Stomach (tissue), 9 donors: ENCODE data around the gene PDIA4. TPM values are rescaled to one million over a fixed set of nuclear protein-coding genes. Genes with fewer than 3 reads are reported as not detected.

Source experiments
- DNase-seq, 2 donors: peaks; one replicate each; pipeline versions ENCODE4 v3.0.0 to v3.0.0-alpha.2; 2013 to 2019
- H3K27ac ChIP-seq, 5 donors: fragments of 200-600 bp in 4 of 5; sonication (generic) in 4 of 5; one replicate each; pipeline ENCODE4 v1.5.1; 2013 to 2019; ENCODE audit warnings: mild to moderate bottlenecking in 1 of 5, moderate library complexity in 1 of 5
- H3K27me3 ChIP-seq, 3 donors: fragments of 200-600 bp; sonication (generic); one replicate each; pipeline ENCODE4 v1.5.1; 2017 to 2019; ENCODE audit warnings: mixed run types in 1 of 3
- H3K36me3 ChIP-seq, 4 donors: fragments of 200-600 bp; sonication (generic); 1 replicate in 3 of 4; 2 replicates in 1 of 4; pipeline ENCODE4 v1.5.1; 2016 to 2019
- H3K4me1 ChIP-seq, 4 donors: fragments of 200-600 bp; sonication (generic); one replicate each; pipeline ENCODE4 v1.5.1; 2016 to 2019
- H3K4me3 ChIP-seq, 4 donors: fragments of 200-600 bp; sonication (generic) in 3 of 4; one replicate each; pipeline ENCODE4 v1.5.1; 2016 to 2019; ENCODE audit warnings: mild to moderate bottlenecking in 1 of 4
- H3K9me3 ChIP-seq, 4 donors: fragments of 200-600 bp; sonication (generic); one replicate each; pipeline ENCODE4 v1.5.1; 2016 to 2019
- CTCF ChIP-seq, 7 experiments: fragments of 450-650 bp in 4 of 7; fragments of 200-600 bp in 3 of 7; sonication (generic) in 3 of 7; IDR thresholded peaks; one replicate each; pipeline ENCODE4 v1.5.1; 2016 to 2019; ENCODE audit warnings: antibody characterized with exemption in 7 of 7, control low read depth in 2 of 7, mild to moderate bottlenecking in 1 of 7
- EP300 ChIP-seq: sonication (generic); formaldehyde crosslinking; IDR thresholded peaks from one replicate; pipeline ENCODE4 v1.6.1; 2017; ENCODE audit warnings: antibody characterized with exemption
- POLR2A ChIP-seq, 4 donors: fragments of 450-650 bp; IDR thresholded peaks; one replicate each; pipeline ENCODE4 v1.6.1; 2016; ENCODE audit warnings: antibody characterized with exemption in 4 of 4, control low read depth in 2 of 4, mild to moderate bottlenecking in 1 of 4, moderate library complexity in 1 of 4
- POLR2AphosphoS5 ChIP-seq, 3 donors: sonication (generic); formaldehyde crosslinking; IDR thresholded peaks; one replicate each; pipeline ENCODE4 v1.6.1; 2016; ENCODE audit warnings: antibody characterized with exemption in 3 of 3
- WGBS, 5 donors: extraction: QIAGEN DNeasy Blood & Tissue Kit in 3 of 5; methylation state at CpG; one replicate each; pipeline versions ENCODE4 v1.1.5 to v1.1.7; 2013 to 2018; 5-methylcytosine and 5-hydroxymethylcytosine counted together
- intact Hi-C: fragments of 100-400 bp; cut with DNase I; formaldehyde crosslinking; loops from one replicate; pipeline ENCODE4 v1.15.1; 2023; ENCODE audit warnings: low total_unique reads
- polyA plus RNA-seq, 3 donors: library from polyadenylated mRNA; stranded (reverse); fragments of 200-250 nt; gene quantifications; one replicate each; pipeline ENCODE4 v1.2.3, GENCODE V29; 2013
- small RNA-seq, 4 donors: library from RNA; depleted of rRNA; stranded (forward); fragments of <200 nt; gene quantifications; one replicate each; pipeline ENCODE3, GENCODE V24; 2016
- total RNA-seq, 5 donors: library from RNA; depleted of rRNA; stranded (reverse); fragments of >200 nt; gene quantifications; one replicate each; pipeline versions ENCODE4 v1.1.0 to v1.2.3, GENCODE V29; 2014 to 2016
- donor health status: healthy with polysubstance abuse.
- donor health status: Bipolar disorder and iron deficiency.
- donor health status: healthy.

The PDIA4 gene
- total and polyA plus RNA-seq, 8 donors: 13.7 to 185 (median 73.3) TPM

GRCh38 chr7:148954766-148955165 is 73.5 kb downstream of the PDIA4 start:
- Histone ChIP-seq H3K4me1 (no peaks in the 10 kb centered on the region), H3K9me3 (no peaks in the 10 kb centered on the region), H3K27ac (no peak overlapping the region), H3K27me3 (no peaks in the 10 kb centered on the region), H3K4me3 (no peak overlapping the region), H3K36me3 (no peaks in the 10 kb centered on the region)
- 85 to 93% (median 88%) methylated on average over 6 to 10 of the region's 10 CpGs for WGBS, 5 donors
- DNase-seq: no peak
- intact Hi-C loops: loop anchor here (10.0 kb wide), 1 partner anchor 70 kb away; the partner anchor contains the start of gene EZH2
- no peak for TF ChIP-seq CTCF (IDR thresholded peaks at IDR 0.05)
- no peak for TF ChIP-seq EP300
- TF ChIP-seq POLR2AphosphoS5 (IDR thresholded peaks at IDR 0.05): no peak
- TF ChIP-seq POLR2A (IDR thresholded peaks at IDR 0.05): no peak

GRCh38 chr7:148953676-148954075 is 74.6 kb downstream of the PDIA4 start:
- WGBS, 5 donors: 85 to 92% (median 88%) methylated on average over 3 of the region's 3 CpGs
- no peak overlapping the region for H3K27ac ChIP-seq
- TF ChIP-seq EP300 (no peak), CTCF (IDR thresholded peaks at IDR 0.05) (no peak), POLR2AphosphoS5 (IDR thresholded peaks at IDR 0.05) (no peak), POLR2A (IDR thresholded peaks at IDR 0.05) (no peak)

More at GRCh38 chr7:148953676-148954075, 74.6 kb downstream of the PDIA4 start:
- no peaks in the 10 kb centered on the region for H3K27me3 ChIP-seq
- intact Hi-C loops: loop anchor here (10.0 kb wide), 1 partner anchor 69 kb away; the partner anchor contains the start of gene EZH2
- H3K4me1 ChIP-seq: no peaks in the 10 kb centered on the region
- H3K4me3 ChIP-seq: no peak overlapping the region
- DNase-seq: no peak
- no peaks in the 10 kb centered on the region for H3K36me3 ChIP-seq
- no peaks in the 10 kb centered on the region for H3K9me3 ChIP-seq

Small RNA genes within 50 kb of the gene (small RNA-seq; reads per million reads assigned to genes)
- 0 reads per million in 4 donors for gene COX6B1P1
- 0 to 0.41 (median 0) reads per million in 4 donors for gene RNU6-650P
- 332 to 779 (median 685) reads per million in 4 donors for gene RNY1
- 8.6 to 105 (median 42.1) reads per million in 4 donors for gene RNY3
- gene RNY4: 873 to 1,766 (median 1,192) reads per million in 4 donors

Other genes with a start within 250 kb of the PDIA4 start
- gene EZH2, start 144.2 kb downstream of the PDIA4 start, total RNA-seq: 10 to 100 TPM in 2 of 5 donors, 1 to 10 TPM in 1, under 1 TPM in 2; under 0.01 to 12.9 (median 5.5) TPM
- 10 to 100 TPM in 1 of 3 donors, 1 to 10 TPM in 2; 2.9 to 10.1 (median 3.7) TPM for gene EZH2, start 144.2 kb downstream of the PDIA4 start, polyA plus RNA-seq
- gene ZNF786, start 62.2 kb upstream of the PDIA4 start, total RNA-seq: 10 to 100 TPM in 1 of 5 donors, 1 to 10 TPM in 4; 1.3 to 23.5 (median 8.2) TPM
- gene ZNF786, start 62.2 kb upstream of the PDIA4 start, polyA plus RNA-seq: 1 to 10 TPM; 1.6 to 2.6 (median 2.3) TPM
- gene ZNF425, start 97.8 kb upstream of the PDIA4 start, total RNA-seq: 1 to 10 TPM in 2 of 5 donors, under 1 TPM in 2, not detected in 1; under 0.01 to 6.1 (median 1.6) TPM
- gene ZNF425, start 97.8 kb upstream of the PDIA4 start, polyA plus RNA-seq: 1 to 10 TPM in 2 of 3 donors, under 1 TPM in 1; 0.93 to 1.4 (median 1.2) TPM
- 10 to 100 TPM; 11.7 to 55.4 (median 13.9) TPM for gene ZNF398, start 118.9 kb upstream of the PDIA4 start, total RNA-seq
- gene ZNF398, start 118.9 kb upstream of the PDIA4 start, polyA plus RNA-seq: 1 to 10 TPM; 2.1 to 3.7 (median 2.5) TPM
- 10 to 100 TPM; 12.6 to 86.0 (median 18.9) TPM for gene ZNF282, start 167.0 kb upstream of the PDIA4 start, total RNA-seq
- 1 to 10 TPM; 8.4 to 9.9 (median 8.6) TPM for gene ZNF282, start 167.0 kb upstream of the PDIA4 start, polyA plus RNA-seq
- gene ZNF212, start 211.1 kb upstream of the PDIA4 start, total RNA-seq: 10 to 100 TPM in 2 of 5 donors, 1 to 10 TPM in 3; 2.9 to 42.9 (median 7.3) TPM
- gene ZNF212, start 211.1 kb upstream of the PDIA4 start, polyA plus RNA-seq: 1 to 10 TPM; 5.4 to 6.4 (median 6.4) TPM
- 10 to 100 TPM in 4 of 5 donors, 1 to 10 TPM in 1; 8.5 to 31.2 (median 15.4) TPM for gene ZNF783, start 233.7 kb upstream of the PDIA4 start, total RNA-seq
- 1 to 10 TPM; 3.7 to 6.5 (median 4.1) TPM for gene ZNF783, start 233.7 kb upstream of the PDIA4 start, polyA plus RNA-seq